ENCODE measurements around the gene HJV.

HJV gene

DNA sequence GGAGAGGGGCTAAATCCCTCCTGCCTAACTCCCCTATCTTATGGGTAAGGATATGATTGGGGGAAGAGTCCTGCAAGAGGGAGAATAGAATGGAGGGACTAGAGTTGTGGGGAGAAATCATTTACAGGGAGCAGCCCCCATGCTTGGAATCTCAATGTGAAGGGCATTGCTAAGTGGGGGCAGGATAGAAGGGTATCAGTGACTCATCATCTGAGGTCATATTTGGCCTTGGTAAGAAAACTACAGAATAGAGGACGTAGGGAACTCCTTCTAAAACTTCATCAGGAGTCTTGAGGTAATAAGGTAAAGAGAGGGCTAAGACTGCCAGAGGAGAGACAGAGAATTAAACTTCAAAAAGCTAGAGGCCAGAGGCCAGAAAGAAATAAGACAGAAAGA lies 487 bp downstream of the HJV start:
- Histone ChIP-seq H2AFZ (ENCODE audit: low read length) (no peak overlapping the region), H3K79me2 (ENCODE audit: insufficient read depth, low read length) (no peaks in the 10 kb centered on the region), H3K4me3 (ENCODE audit: low read length, poor library complexity, severe bottlenecking) (no peak overlapping the region), H3K27me3 (ENCODE audit: insufficient read depth, low read length, poor library complexity, severe bottlenecking) (no peaks in the 10 kb centered on the region), H3K4me2 (ENCODE audit: low read depth, low read length, poor library complexity, severe bottlenecking) (no peak overlapping the region), H3K4me1 (ENCODE audit: insufficient read depth, low read length, poor library complexity, severe bottlenecking) (no peaks in the 10 kb centered on the region), H3F3A (ENCODE audit: low read depth) (no peaks in the 10 kb centered on the region), H3K9me3 (ENCODE audit: insufficient read depth, low read depth, low read length) (no peaks in the 10 kb centered on the region), H3K36me3 (ENCODE audit: insufficient read depth, low read length) (no peaks in the 10 kb centered on the region), H3K9me2 (replicated peaks; ENCODE audit: low read depth, low read length) (no peaks in the 10 kb centered on the region), H3K9ac (ENCODE audit: low read depth, low read length, poor library complexity, severe bottlenecking) (no peak overlapping the region), H4K20me1 (ENCODE audit: insufficient read depth, low read length, poor library complexity, severe bottlenecking) (no peaks in the 10 kb centered on the region)
- TF ChIP-seq EZH2phosphoT487 (IDR thresholded peaks at IDR 0.05; ENCODE audit: borderline replicate concordance), result no peak
- TF ChIP-seq, protein P1, sequence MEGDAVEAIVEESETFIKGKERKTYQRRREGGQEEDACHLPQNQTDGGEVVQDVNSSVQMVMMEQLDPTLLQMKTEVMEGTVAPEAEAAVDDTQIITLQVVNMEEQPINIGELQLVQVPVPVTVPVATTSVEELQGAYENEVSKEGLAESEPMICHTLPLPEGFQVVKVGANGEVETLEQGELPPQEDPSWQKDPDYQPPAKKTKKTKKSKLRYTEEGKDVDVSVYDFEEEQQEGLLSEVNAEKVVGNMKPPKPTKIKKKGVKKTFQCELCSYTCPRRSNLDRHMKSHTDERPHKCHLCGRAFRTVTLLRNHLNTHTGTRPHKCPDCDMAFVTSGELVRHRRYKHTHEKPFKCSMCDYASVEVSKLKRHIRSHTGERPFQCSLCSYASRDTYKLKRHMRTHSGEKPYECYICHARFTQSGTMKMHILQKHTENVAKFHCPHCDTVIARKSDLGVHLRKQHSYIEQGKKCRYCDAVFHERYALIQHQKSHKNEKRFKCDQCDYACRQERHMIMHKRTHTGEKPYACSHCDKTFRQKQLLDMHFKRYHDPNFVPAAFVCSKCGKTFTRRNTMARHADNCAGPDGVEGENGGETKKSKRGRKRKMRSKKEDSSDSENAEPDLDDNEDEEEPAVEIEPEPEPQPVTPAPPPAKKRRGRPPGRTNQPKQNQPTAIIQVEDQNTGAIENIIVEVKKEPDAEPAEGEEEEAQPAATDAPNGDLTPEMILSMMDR (conservative IDR thresholded peaks at IDR 0.05; ENCODE audit: low read length), result no peak

DNA sequence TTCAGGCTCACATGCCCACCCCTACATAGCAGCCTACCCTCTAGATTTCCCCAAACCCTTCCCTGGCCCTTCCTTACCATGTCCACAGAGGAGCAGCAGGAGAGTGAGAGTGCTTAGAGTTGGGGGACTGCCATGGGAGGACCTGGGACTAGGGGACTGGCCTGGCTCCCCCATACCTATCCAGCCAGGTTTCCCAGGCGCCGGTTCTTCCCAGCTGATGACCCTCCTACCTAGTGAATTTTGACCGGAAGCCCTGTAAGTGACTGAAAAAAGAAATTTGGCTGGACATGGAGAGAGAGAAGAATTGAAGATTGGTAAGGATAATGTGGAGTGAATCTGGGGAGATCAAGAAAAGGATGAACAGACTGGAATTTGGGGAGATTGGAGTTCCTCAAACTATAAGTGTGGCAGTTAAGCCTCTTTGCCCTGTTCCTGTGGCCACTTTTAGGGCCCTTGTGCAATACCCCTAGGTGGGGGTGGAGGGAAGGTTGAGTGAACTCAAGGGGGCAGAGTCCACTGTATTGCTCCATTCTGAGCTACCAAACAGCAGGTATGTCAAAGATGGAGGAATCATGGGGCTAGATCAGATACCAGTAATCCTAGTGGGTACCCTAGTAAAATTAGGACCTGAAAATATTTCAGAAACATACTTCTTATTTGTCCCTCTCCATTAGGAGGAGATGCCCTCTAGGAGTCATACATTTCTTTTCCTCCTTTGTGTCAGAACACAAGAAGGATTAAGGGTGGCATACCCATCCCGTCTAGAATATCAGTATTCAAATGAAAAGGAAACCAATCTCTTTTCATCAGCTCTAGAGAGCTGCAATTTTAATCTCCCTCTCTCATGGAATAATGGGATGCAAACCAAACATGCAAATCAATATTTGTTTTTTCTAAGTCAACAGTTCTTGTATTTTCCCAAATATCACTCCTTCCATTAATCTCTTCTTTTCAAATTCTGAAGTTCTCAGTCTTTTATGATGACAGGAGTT lies 1.2 kb downstream of the HJV start:
- Histone ChIP-seq H3K27me3 (ENCODE audit: insufficient read depth, low read length, poor library complexity, severe bottlenecking) (no peaks in the 10 kb centered on the region), H3F3A (ENCODE audit: low read depth) (no peaks in the 10 kb centered on the region), H4K20me1 (ENCODE audit: insufficient read depth, low read length, poor library complexity, severe bottlenecking) (no peaks in the 10 kb centered on the region), H3K4me3 (ENCODE audit: low read length, poor library complexity, severe bottlenecking) (no peak overlapping the region), H3K9me2 (replicated peaks; ENCODE audit: low read depth, low read length) (no peaks in the 10 kb centered on the region), H3K9me3 (ENCODE audit: insufficient read depth, low read depth, low read length) (no peaks in the 10 kb centered on the region), H3K79me2 (ENCODE audit: insufficient read depth, low read length) (no peaks in the 10 kb centered on the region), H3K4me1 (ENCODE audit: insufficient read depth, low read length, poor library complexity, severe bottlenecking) (no peaks in the 10 kb centered on the region), H3K9ac (ENCODE audit: low read depth, low read length, poor library complexity, severe bottlenecking) (no peak overlapping the region), H2AFZ (ENCODE audit: low read length) (no peak overlapping the region), H3K4me2 (ENCODE audit: low read depth, low read length, poor library complexity, severe bottlenecking) (no peak overlapping the region), H3K36me3 (ENCODE audit: insufficient read depth, low read length) (no peaks in the 10 kb centered on the region)
- TF ChIP-seq, protein P1 (conservative IDR thresholded peaks at IDR 0.05; ENCODE audit: low read length), result no peak
- no peak for TF ChIP-seq EZH2phosphoT487 (IDR thresholded peaks at IDR 0.05; ENCODE audit: borderline replicate concordance)

DNA sequence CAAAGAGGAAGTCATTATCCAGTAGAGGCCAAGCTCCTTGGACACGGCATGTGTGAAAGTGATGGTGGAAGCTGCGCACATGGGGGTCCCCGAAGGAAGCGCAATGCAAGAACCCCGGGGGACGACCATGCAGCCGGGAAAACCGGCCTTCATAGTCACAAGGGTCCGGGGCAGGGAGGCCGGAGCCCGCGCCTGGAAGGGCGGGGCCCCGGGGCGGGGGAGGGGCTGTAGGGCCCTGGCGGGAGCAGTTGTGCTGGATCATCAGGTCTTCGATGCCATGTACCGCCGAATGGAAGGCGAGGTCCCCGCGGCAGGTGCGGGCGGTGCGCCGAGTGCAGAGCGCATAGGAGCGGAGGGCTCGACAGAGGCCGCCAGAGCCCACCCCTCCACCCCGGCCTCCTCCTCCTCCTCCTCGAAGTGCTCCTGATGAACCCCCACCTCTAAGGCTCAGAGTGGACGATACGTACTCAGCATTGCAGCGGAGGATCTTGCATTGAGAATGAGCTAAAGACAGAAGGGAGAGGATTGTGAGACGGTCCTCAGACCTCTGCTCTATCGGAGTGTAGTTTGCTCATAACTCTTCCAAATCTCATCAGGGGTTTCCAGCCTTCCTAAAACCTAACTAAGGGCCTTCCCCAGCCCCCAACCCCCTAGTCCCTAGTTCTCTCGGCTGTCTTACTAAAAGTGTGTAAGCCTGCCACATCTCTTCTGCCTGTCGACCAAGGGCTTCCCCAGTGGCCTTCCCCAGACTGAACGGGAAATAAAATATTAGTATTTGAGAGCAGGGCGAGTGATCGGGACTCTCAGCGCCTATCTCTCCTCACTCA lies 2.1 kb downstream of the HJV start:
- Histone ChIP-seq H3K4me1 (ENCODE audit: insufficient read depth, low read length, poor library complexity, severe bottlenecking) (no peaks in the 10 kb centered on the region), H3K4me3 (ENCODE audit: low read length, poor library complexity, severe bottlenecking) (no peak overlapping the region), H3K9me3 (ENCODE audit: insufficient read depth, low read depth, low read length) (no peaks in the 10 kb centered on the region), H3K27me3 (ENCODE audit: insufficient read depth, low read length, poor library complexity, severe bottlenecking) (no peaks in the 10 kb centered on the region), H3K9ac (ENCODE audit: low read depth, low read length, poor library complexity, severe bottlenecking) (no peak overlapping the region), H3K36me3 (ENCODE audit: insufficient read depth, low read length) (no peaks in the 10 kb centered on the region), H3K79me2 (ENCODE audit: insufficient read depth, low read length) (no peaks in the 10 kb centered on the region), H2AFZ (ENCODE audit: low read length) (no peak overlapping the region), H3K9me2 (replicated peaks; ENCODE audit: low read depth, low read length) (no peaks in the 10 kb centered on the region), H3F3A (ENCODE audit: low read depth) (no peaks in the 10 kb centered on the region), H4K20me1 (ENCODE audit: insufficient read depth, low read length, poor library complexity, severe bottlenecking) (no peaks in the 10 kb centered on the region), H3K4me2 (ENCODE audit: low read depth, low read length, poor library complexity, severe bottlenecking) (no peak overlapping the region)
- TF ChIP-seq, protein P1 (conservative IDR thresholded peaks at IDR 0.05; ENCODE audit: low read length), result no peak
- no peak for TF ChIP-seq EZH2phosphoT487 (IDR thresholded peaks at IDR 0.05; ENCODE audit: borderline replicate concordance)
